SK-N-SH treated with all-trans-retinoic acid at 6 μM for 48 hours (cell line): ENCODE data around the gene AGAP3.
A peak's percentile ranks its signal among the peaks of the same experiment; 100 is the strongest.

Experiments used
- ATAC-seq: fragments of 200-7000 bp; cut with Tn5 transposase; 3 replicates; pipeline ENCODE4 v1.9.1; 2020; ENCODE audit warnings: mild to moderate bottlenecking, moderate library complexity
- ARNTL ChIP-seq: fragments of 450-650 bp; formaldehyde crosslinking; IDR thresholded peaks from 2 replicates; pipeline ENCODE4 v1.5.0; 2020; ENCODE audit warnings: low read depth, mild to moderate bottlenecking, moderate library complexity, borderline replicate concordance
- BACH2 ChIP-seq: fragments of 250-450 bp; sonication (Bioruptor Pico); IDR thresholded peaks from 2 replicates; pipeline ENCODE4 v1.9.0; 2021; ENCODE audit warnings: mild to moderate bottlenecking, borderline replicate concordance
- ESRRG ChIP-seq: fragments of 250-450 bp; sonication (Bioruptor Pico); IDR thresholded peaks from 2 replicates; pipeline ENCODE4 v1.6.1; 2021; ENCODE audit warnings: mild to moderate bottlenecking
- GLIS3 ChIP-seq: fragments of 250-450 bp; sonication (Bioruptor Pico); IDR thresholded peaks from 2 replicates; pipeline ENCODE4 v1.5.0; 2020; ENCODE audit warnings: mild to moderate bottlenecking, moderate library complexity
- ISL1 ChIP-seq: fragments of 250-450 bp; sonication (Bioruptor Pico); IDR thresholded peaks from 2 replicates; pipeline ENCODE4 v2.1.2; 2022; ENCODE audit warnings: mild to moderate bottlenecking, moderate library complexity
- OSR1 ChIP-seq: fragments of 250-450 bp; sonication (Bioruptor Pico); IDR thresholded peaks from 2 replicates; pipeline ENCODE4 v1.8.0; 2022; ENCODE audit warnings: moderate library complexity, mild to moderate bottlenecking, inconsistent platforms
- PPARA ChIP-seq: fragments of 250-450 bp; sonication (Bioruptor Pico); IDR thresholded peaks from 2 replicates; pipeline ENCODE4 v1.5.0; 2020; ENCODE audit warnings: mild to moderate bottlenecking, borderline replicate concordance
- RARB ChIP-seq: fragments of 250-450 bp; sonication (Bioruptor Pico); IDR thresholded peaks from 2 replicates; pipeline ENCODE4 v1.8.0; 2021; ENCODE audit warnings: mild to moderate bottlenecking, moderate library complexity
- SNAI2 ChIP-seq: fragments of 250-450 bp; sonication (Bioruptor Pico); IDR thresholded peaks from 2 replicates; pipeline ENCODE4 v1.5.0; 2020; ENCODE audit warnings: mild to moderate bottlenecking, moderate library complexity
- TCF4 ChIP-seq: fragments of 250-450 bp; sonication (Bioruptor Pico); IDR thresholded peaks from 2 replicates; pipeline ENCODE4 v1.8.0; 2021; ENCODE audit warnings: mild to moderate bottlenecking, moderate library complexity, borderline replicate concordance
- TOX ChIP-seq: fragments of 250-450 bp; sonication (Bioruptor Pico); IDR thresholded peaks from 2 replicates; pipeline ENCODE4 v1.8.0; 2021; ENCODE audit warnings: mild to moderate bottlenecking, moderate library complexity, borderline replicate concordance
- TSHZ2 ChIP-seq: fragments of 250-450 bp; sonication (Bioruptor Pico); IDR thresholded peaks from 2 replicates; pipeline ENCODE4 v1.5.0; 2020; ENCODE audit warnings: mild to moderate bottlenecking, moderate library complexity
- ZFP3 ChIP-seq: fragments of 250-450 bp; sonication (Bioruptor Pico); IDR thresholded peaks from 2 replicates; pipeline ENCODE4 v1.5.0; 2020; ENCODE audit warnings: mild to moderate bottlenecking, moderate library complexity
- ZFP30 ChIP-seq: fragments of 450-650 bp; formaldehyde crosslinking; IDR thresholded peaks from 2 replicates; pipeline ENCODE4 v1.5.0; 2022; ENCODE audit warnings: mild to moderate bottlenecking, moderate library complexity
- ZNF565 ChIP-seq: fragments of 450-650 bp; formaldehyde crosslinking; conservative IDR thresholded peaks from 2 replicates; pipeline ENCODE4 v1.5.0; 2020; ENCODE audit warnings: low read depth, mild to moderate bottlenecking, moderate library complexity
- ZNF8 ChIP-seq: fragments of 450-650 bp; formaldehyde crosslinking; IDR thresholded peaks from 2 replicates; pipeline ENCODE4 v1.5.0; 2020; ENCODE audit warnings: mild to moderate bottlenecking, moderate library complexity
- TF ChIP-seq, protein P1 (sequence below): fragments of 250-450 bp; sonication (Bioruptor Pico); IDR thresholded peaks from 2 replicates; pipeline ENCODE4 v1.8.0; 2021; ENCODE audit warnings: low read depth, mild to moderate bottlenecking, moderate library complexity, borderline replicate concordance
- TF ChIP-seq, protein P2 (sequence below): fragments of 250-450 bp; sonication (Bioruptor Pico); IDR thresholded peaks from 2 replicates; pipeline ENCODE4 v1.5.1; 2021; ENCODE audit warnings: mild to moderate bottlenecking, moderate library complexity

Gene AGAP3

GRCh38 chr7:151130741-151131157 is 44.5 kb downstream of the AGAP3 start:
- TF ChIP-seq TOX (CRISPR knock-in tag) (no peak), TCF4 (CRISPR knock-in tag) (no peak), PPARA (CRISPR knock-in tag) (no peak), ZFP3 (CRISPR knock-in tag) (no peak), ARNTL (CRISPR knock-in tag) (no peak), SNAI2 (CRISPR knock-in tag) (no peak), BACH2 (CRISPR knock-in tag) (no peak), GLIS3 (CRISPR knock-in tag) (no peak)
- TF ChIP-seq, protein P1, sequence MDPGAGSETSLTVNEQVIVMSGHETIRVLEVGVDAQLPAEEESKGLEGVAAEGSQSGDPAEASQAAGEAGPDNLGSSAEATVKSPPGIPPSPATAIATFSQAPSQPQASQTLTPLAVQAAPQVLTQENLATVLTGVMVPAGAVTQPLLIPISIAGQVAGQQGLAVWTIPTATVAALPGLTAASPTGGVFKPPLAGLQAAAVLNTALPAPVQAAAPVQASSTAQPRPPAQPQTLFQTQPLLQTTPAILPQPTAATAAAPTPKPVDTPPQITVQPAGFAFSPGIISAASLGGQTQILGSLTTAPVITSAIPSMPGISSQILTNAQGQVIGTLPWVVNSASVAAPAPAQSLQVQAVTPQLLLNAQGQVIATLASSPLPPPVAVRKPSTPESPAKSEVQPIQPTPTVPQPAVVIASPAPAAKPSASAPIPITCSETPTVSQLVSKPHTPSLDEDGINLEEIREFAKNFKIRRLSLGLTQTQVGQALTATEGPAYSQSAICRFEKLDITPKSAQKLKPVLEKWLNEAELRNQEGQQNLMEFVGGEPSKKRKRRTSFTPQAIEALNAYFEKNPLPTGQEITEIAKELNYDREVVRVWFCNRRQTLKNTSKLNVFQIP = no peak
- TF ChIP-seq, protein P2, sequence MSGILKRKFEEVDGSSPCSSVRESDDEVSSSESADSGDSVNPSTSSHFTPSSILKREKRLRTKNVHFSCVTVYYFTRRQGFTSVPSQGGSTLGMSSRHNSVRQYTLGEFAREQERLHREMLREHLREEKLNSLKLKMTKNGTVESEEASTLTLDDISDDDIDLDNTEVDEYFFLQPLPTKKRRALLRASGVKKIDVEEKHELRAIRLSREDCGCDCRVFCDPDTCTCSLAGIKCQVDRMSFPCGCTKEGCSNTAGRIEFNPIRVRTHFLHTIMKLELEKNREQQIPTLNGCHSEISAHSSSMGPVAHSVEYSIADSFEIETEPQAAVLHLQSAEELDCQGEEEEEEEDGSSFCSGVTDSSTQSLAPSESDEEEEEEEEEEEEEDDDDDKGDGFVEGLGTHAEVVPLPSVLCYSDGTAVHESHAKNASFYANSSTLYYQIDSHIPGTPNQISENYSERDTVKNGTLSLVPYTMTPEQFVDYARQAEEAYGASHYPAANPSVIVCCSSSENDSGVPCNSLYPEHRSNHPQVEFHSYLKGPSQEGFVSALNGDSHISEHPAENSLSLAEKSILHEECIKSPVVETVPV (CRISPR knock-in tag) = no peak
- no peak for ATAC-seq

DNA sequence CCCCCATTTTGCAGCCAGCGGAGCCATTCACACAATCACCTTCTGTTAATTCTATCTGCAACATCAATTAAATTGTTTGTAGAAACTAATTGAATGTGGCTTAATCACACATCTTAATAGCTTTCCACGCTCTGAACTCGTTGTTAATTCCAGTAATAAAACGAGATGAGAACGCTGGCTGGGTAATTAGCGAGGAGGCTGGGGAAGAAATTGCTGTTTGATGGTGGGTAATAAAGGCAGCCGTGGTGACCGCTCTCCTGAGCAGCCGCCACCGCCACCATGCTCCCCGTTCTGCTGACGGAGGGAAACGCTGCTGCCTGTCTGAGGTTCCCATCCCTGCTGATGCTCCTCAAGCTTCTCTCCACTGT is 44.9 kb downstream of the AGAP3 start:
- ATAC-seq = no peak
- TF ChIP-seq ZNF8 (CRISPR knock-in tag) (no peak), TSHZ2 (CRISPR knock-in tag) (no peak), ZFP3 (CRISPR knock-in tag) (no peak), ZFP30 (CRISPR knock-in tag) (no peak), ARNTL (CRISPR knock-in tag) (no peak), ESRRG (no peak), SNAI2 (CRISPR knock-in tag) (no peak), ZNF565 (CRISPR knock-in tag) (no peak), ISL1 (CRISPR knock-in tag) (no peak), TCF4 (CRISPR knock-in tag) (no peak), PPARA (CRISPR knock-in tag) (no peak), TOX (CRISPR knock-in tag) (no peak), BACH2 (CRISPR knock-in tag) (no peak), RARB (CRISPR knock-in tag) (no peak), OSR1 (CRISPR knock-in tag) (no peak), GLIS3 (CRISPR knock-in tag) (no peak)
- TF ChIP-seq, protein P1 = no peak
- TF ChIP-seq, protein P2 (CRISPR knock-in tag) = no peak
- TF ChIP-seq, all 23 proteins: peak for 0

- ATAC-seq = peak; percentile 6; the same call in 1 of the 3 replicates
- TF ChIP-seq ZFP30 (CRISPR knock-in tag) = no peak
- TF ChIP-seq, protein P1 = no peak
- peak; percentile 68; the same call in 1 of the 2 replicates for TF ChIP-seq TCF4 (CRISPR knock-in tag)
- no peak for TF ChIP-seq ZFP3 (CRISPR knock-in tag)
- no peak for TF ChIP-seq PPARA (CRISPR knock-in tag)
Observed at GRCh38 chr7:151131592-151132293, 45.5 kb downstream of the AGAP3 start.
